HG03045 (cell line): ENCODE data around the gene LAT.
"Not testable (repeated sequence)": the region's sequence is repeated elsewhere in the genome, so short reads cannot be mapped to it uniquely, and the experiment has no call there.

Experiments
- ATAC-seq: cut with Tn5 transposase; IDR thresholded peaks from one replicate; pipeline ENCODE4 v1.9.1; 2021; ENCODE audit warnings: mild to moderate bottlenecking, moderate library complexity; ENCODE audit not compliant: unreplicated experiment

LAT gene, protein sequence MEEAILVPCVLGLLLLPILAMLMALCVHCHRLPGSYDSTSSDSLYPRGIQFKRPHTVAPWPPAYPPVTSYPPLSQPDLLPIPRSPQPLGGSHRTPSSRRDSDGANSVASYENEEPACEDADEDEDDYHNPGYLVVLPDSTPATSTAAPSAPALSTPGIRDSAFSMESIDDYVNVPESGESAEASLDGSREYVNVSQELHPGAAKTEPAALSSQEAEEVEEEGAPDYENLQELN

DNA sequence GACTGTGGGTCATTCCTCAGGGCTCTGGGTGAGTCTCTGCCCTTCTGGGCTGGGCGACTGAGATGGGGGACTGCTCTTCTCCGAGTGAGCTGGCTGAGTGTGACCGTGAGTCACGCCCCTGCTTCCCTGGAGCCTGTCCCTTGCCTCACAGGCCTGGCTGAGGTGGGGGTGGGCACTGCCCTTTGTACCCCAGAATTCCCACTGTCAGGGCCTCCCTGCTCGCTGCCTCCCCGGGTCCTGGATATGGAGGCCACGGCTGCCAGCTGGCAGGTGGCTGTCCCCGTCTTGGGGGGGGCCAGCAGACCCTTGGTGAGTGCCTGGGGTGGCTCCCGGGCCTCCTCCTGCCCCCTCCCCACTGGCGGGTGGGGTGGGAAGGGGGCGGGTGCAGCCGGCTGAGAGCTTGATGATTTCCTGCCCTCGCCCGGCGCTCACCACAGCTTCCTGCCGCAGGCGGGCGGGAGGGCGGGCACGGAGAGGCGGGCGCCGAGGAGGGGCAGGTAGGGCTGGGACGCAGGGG, at the start of gene LAT:
LAT (plus strand) TSS at position 434 of the 517 bp plus-strand sequence. CDS start 366 bp downstream, outside the sequence.
- ATAC-seq, result no peak

DNA sequence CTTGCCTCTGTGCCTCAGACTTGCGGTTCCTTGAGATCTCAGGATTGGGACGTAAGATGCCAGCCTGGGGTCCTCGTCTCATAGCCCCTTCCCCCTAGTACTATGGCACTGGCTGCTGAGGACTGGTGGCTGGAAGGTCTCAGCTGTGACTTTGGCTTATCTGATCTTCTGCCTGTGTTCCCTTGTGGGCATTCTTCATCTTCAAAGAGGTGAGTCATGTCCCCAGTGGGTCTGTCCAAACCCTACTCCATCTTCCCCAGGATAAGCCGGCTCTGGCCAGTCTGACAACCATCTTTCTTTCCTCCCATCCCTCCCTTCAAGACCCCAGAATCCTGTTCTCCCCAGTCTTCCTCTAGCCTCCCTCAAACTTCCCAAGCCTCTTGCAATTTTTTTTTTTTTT, 49.5 kb upstream of the LAT start:
- no peak for ATAC-seq

DNA sequence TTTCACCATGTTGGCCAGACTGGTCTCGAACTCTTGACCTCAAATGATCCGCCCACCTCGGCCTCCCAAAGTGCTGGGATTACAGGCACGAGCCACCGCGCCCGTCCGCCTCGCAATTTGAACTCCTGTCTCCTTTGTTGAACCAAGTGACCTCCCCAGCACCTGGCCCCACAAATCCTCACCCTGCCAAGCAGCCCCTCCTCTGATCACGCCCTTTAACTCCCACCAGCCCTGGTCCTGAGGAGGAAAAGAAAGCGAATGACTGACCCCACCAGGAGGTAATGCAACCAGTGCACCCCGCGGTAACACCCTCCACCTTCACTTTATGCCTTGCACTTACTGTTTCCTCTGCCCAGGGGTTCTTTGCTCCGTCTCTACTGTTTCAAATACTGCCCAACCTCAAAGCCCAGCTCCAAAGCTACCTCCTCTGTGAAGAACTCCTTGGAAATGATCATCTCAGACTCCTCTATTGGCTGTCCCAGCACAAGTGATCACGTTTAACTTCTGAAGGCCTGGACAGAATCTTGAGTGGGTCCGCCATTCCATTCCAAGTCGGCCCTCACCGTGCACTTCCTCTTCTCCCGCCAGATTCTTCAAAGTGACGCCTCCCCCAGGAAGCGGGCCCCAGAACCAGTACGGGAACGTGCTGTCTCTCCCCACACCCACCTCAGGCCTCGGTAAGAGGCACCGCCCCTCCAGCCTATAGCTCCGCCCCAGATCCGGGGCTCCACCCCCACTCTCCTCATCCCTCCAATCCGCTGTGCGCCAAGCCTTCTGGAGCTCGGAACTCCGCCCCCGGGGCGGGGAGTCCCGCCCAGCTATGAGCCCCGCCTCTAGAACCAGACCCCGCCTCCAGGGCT, 48.7 kb upstream of the LAT start:
- peak; percentile 68 for ATAC-seq

DNA sequence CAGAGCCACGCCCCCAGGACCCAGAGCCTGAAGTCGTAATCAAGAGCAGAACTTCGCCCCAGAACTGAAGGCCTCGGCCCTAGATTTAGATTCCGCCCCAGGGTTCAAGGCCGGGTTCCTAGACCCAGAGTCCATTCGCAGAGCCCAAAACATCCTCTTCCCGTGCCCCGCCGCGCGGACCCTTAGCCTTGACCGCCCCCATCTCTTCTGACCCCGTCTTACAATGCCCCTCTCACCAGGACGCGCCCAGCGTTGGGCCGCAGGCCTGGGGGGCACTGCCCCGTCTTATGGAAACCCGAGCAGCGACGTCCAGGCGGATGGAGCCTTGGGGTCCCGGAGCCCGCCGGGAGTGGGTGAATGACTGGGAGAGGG, 48.1 kb upstream of the LAT start:
- no peak for ATAC-seq

DNA sequence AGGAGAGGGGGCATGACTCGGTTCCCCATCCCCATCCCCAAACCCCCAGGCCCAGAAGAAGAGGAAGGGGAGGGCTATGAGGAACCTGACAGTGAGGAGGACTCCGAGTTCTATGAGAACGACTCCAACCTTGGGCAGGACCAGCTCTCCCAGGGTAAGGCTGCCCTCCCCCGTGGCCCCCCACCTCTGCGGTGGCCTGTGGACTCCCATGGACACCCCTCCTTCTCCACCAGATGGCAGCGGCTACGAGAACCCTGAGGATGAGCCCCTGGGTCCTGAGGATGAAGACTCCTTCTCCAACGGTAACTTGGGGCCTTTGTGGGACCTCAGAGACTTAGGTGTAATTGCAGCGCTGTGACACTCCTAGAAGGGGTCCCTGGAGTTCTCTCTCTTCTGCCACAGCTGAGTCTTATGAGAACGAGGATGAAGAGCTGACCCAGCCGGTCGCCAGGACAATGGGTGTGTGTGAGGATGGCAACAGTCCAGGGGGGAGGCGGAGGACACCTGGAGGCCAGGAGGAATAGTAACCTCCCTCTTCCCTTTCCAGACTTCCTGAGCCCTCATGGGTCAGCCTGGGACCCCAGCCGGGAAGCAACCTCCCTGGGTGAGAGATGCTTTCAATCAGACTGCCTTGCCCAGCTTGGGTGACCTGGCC, 47.5 kb upstream of the LAT start:
- ATAC-seq, result no peak

DNA sequence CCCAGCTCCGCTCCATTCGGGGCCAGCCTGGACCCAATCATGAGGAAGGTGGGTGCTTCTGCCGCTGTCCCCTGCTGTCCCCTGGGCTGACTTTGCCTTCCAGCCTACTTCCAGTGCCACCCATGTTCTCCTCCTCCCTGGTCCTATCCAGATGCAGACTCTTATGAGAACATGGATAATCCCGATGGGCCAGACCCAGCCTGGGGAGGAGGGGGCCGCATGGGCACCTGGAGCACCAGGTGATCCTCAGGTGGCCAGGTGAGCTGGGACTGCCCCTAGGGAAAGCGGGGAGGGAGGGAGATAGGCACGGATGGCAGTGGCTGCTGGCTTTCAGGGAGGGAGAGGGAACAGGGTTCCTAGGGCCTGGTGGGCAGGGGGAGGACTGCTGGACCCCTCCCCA, 46.1 kb upstream of the LAT start:
- ATAC-seq, result no peak

DNA sequence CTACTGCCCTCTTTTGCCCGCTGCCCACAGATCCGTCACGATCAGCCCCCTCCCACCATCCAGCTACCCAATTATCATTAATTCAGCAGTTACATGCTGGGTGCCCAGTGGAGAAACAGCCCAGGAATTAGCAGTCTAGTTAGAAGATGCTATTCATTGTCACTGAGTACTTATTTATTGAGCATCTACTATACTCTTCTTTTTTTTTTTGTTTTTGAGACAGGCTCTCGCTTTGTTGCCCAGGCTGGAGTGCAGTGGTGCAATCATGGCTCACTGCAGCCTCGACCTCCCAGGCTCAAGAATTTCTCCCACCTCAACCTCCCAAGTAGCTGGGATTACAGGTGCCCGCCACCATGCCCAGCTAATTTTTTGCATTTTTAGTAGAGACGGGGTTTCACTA, 45.0 kb upstream of the LAT start:
- not testable (repeated sequence) for ATAC-seq

DNA sequence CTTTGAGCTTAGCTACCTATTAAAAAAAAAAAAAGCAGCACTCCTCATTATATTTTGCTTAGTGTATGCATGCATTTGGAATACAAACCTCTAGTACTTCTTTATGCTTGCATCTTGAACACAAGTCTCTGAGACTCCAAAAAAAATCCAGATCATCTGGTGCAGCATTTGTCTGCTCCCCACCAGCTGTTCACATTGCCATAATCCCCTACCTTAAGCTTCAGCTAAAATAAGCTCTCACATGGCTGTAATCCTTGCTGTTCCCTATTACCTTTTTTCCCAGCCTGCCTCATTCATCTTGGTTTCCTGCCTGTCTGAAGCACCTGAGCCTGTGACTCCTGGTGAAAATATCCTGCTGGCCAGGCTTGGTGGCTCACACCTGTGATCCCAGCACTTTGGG, 41.6 kb upstream of the LAT start:
- ATAC-seq, result no peak

DNA sequence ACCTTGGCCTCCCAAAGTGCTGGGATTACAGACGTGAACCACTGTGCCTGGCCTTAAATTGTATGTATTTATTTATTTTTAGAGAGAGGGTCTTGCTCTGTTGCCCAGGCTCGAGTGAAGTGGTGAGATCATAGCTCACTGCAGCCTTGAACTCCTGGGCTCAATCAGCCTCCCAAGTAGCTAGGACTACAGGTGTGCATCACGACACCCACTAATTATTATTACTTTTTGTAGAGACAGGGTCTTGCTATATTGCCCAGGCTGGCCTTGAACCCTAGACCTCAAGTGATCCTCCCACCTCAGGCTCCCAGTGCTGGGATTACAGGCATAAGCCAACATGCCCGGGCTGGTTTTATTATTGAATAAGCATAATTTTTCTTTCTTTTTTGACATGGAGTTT, 38.2 kb upstream of the LAT start:
- ATAC-seq, result no peak

DNA sequence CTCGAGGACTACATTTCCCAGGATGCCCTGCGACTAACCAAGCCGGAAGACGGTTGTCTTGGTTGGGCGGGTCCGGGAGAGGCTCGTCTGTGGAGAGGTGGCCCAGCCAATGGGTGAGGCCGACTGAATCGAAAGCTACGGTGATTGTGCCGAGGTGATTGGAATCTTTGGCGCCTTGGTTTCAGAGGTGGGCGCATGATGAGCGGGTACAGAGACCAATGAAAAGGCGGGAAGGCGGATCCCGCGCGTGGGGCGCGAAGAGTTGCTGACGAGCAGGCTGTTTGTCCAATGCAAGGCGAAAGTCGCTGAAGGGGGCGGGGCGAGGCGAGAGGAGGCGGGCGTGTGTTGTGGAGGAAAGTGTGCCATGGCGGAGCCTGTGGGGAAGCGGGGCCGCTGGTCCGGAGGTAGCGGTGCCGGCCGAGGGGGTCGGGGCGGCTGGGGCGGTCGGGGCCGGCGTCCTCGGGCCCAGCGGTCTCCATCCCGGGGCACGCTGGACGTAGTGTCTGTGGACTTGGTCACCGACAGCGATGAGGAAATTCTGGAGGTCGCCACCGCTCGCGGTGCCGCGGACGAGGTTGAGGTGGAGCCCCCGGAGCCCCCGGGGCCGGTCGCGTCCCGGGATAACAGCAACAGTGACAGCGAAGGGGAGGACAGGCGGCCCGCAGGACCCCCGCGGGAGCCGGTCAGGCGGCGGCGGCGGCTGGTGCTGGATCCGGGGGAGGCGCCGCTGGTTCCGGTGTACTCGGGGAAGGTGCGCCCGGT, 34.0 kb upstream of the LAT start, which contains the start of gene NFATC2IP:
NFATC2IP (plus strand) TSS at position 290 of the 762 bp plus-strand sequence; CDS start at position 365, 75 bp downstream.
- ATAC-seq, result peak; percentile 89

DNA sequence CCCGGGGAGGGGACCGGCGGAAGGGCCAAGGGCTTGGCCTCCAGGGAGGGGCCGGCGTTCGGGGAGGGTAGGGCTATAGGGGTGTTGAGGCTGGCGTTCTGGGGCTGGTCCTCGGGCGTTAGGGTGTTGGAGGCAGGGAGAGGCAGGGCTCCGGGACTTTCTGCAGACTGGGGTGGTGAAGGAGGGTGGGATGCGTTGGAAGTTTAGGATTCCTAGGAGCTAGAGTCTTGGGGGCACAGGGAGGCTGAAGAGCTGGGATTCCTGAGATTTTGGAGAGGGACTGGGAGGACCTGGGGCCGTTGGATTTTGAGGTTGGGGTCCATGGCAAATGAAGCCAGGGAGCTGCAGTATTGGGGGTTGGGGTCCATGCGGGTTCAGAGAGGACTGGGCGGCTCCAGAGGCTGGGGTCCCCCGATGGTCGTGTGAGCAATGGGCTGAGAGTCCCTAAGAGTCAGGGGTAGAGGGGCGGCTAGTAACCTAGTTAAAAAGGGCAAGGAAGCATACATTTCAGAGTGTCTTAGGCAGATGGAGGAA, 33.4 kb upstream of the LAT start:
- no peak for ATAC-seq

DNA sequence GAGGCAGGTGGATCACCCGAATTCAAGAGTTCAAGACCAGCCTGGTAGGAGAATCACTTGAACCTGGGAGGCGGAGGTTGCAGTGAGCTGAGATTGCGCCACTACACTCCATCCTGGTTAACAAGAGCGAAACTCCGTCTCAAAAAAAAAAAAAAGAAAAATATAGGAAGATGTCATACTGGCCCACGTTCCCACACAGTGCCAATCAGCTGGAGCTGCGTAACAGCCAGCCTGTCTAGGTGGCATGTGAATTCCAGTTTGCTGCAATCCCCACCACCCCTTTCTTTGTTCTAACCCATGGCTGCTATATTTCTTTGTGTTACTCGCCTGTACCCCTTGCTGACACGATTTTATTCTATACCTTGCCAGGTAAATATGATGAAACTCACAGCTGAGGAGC, 26.6 kb upstream of the LAT start:
- ATAC-seq, result no peak

DNA sequence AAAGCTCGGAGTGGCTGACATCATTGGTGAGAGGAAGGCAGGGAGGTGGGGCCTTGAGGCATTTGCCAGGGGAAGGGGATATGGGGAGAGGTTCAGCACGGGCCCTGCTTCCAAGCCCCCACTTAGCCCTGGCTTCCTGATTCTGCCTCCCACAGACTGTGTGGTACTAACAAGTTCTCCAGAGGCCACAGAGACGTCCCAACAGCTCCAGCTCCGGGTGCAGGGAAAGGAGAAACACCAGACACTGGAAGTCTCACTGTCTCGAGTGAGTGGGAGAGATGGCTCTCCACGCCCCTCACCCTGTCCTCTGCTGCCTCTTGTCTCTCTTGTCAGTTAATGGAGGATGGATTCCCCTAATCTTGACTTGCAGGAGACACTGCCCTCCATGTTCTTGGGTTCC, 26.0 kb upstream of the LAT start:
- ATAC-seq, result no peak

DNA sequence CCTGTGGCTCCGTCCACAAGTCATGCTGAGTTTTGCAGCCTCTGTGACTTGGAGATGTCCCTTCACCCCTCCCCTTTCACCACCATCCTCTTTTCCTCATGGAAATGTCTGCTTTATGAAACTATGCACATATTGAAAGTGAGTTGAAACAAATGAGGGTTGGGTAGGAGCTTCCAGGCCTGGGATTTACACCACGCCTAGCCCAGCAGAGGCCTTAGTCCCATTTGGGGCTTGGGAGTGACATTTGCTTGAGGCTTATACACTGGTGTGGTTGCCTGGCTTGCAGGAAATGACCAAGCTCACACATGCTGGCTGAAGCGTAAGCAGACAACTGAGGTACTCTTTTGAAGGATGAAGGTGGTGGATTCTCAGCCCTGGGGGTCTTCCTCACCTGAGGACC, 20.8 kb upstream of the LAT start:
- ATAC-seq, result no peak

DNA sequence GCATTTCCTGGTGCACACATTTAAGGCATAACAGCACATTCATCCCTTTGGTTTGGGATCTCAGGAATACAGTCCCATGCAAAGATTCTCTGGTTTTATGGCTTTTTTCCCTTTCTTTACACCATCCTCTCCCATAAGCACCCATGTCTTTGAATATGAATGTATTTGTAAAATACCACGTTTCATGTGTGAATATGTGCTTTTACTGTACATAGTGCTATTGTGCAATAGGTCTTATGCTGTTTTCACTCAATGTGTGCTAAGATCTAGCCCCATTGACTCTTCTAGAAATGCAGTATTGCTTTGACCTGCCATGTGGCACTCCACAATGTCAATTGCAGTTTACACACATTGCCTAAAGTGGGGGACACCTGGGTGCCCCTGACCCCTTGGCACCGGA, 20.4 kb upstream of the LAT start:
- no peak for ATAC-seq

DNA sequence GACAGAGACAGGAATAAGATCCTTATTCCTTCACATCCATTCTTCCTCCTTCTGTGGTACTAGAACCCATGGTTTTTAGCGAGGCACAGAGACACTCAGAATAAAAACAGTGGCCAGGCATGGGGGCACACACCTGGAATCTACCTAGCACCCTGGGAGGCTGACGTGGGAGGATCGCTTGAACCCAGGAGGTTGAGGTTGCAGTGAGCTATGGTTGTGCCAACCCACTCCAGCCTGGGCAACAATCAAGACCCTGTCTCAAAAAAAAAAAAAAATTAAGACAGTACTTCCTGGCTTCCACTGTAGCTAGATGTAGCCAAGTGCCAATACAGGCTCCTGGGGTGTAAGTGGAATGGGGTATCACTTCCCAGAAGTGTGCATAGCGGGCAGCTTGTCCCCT, 17.7 kb upstream of the LAT start:
- no peak for ATAC-seq

DNA sequence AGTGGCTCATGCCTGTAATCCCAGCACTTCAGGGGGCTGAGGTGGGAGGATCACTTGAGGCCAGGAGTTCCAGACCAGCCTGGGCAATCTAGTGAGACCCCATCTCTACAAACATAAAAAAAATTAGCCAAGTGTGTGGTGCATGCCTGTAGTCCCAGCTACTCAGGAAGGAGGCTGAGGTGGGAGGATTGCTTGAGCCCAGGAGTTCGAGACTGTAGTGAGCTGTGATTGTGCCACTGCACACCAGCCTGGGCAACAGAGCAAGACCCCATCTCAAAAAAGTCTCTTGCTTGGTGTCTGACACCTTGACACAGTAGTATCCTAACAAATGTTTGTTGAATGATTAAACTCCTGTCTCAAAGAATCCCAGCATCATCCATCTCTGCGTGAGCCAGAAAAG, 15.2 kb upstream of the LAT start:
- not testable (repeated sequence) for ATAC-seq

DNA sequence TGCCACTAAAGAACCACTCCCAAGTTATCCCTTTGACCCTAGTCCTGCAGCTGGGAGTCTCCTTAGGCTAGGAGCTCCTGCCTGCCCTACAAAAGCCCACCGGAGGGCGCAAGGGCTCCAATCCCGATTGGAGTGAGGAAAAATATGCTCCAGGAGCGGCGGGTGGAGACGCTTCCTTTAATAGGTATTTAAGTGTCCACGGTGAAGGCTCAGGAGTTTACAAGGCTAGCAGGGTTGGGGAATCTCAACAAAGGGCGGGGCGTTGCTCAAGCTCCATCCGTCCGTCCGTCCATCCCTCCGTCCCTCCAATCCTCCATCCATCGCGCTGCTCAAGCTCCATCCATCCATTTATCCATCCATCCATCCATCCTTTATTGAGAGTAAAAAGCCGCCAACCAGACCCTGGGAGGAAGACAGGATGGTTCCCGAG, 10.8 kb upstream of the LAT start:
- no peak for ATAC-seq

DNA sequence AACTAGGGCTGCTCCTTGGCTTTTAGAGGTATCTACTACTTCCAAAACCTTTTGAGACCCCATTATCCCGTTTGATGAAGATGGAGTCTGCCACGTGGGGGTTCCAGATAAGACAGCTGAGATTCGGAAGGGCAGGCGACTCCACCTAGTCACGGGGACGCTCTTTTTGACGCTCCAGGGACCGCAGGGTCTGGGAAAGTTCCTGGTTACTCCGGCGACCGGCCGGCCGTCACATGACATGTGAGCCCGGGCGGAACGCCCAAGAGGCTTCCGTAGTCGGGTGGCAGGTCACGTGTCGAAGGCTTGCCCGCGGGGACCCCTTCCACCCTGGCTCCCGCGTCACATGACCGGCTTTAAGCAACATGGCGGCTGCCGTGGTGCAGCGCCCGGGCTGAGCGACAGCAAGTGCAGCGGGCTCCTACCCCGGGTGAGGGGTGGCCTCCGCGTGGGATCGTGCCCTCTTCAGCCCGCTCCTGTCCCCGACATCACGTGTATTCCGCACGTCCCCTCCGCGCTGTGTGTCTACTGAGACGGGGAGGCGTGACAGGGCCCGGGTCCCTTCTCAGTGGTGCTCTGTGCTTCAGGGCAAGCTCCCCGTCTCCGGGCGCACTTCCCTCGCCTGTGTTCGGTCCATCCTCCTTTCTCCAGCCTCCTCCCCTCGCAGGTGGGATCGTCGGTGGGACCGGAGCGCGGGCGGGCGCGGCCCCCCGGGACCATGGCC, 10.3 kb upstream of the LAT start, which contains the start of gene SPNS1:
SPNS1 (plus strand) TSS at position 342 of the 721 bp plus-strand sequence; CDS start at position 716, 374 bp downstream.
- peak; percentile 88 for ATAC-seq

DNA sequence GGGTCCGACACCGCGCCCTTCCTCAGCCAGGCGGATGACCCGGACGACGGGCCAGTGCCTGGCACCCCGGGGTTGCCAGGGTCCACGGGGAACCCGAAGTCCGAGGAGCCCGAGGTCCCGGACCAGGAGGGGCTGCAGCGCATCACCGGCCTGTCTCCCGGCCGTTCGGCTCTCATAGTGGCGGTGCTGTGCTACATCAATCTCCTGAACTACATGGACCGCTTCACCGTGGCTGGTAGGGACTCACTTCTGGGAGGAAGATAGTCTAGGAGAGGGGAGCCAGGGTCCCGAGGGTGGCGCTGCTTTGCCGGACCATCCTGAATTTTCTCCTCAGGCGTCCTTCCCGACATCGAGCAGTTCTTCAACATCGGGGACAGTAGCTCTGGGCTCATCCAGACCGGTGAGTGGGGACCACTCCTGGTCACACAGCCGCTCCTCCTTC, 9.7 kb upstream of the LAT start:
- ATAC-seq, result no peak
